H1 (cell line): ENCODE data around the gene ERVW-1. TPM values are rescaled to one million over a fixed set of nuclear protein-coding genes. Genes with fewer than 3 reads are reported as not detected.

ENCODE experiments used
- CTCF ChIA-PET: fragments of 300-600 bp; sonication (Branson Sonifier 250); formaldehyde crosslinking; loops from one replicate; lab custom pipeline; 2021; ENCODE audit not compliant: partially characterized antibody; lab: Charles Lee
- POLR2A ChIA-PET: fragments of 300-600 bp; sonication (Branson Sonifier 250); formaldehyde crosslinking; loops from one replicate; lab custom pipeline; 2021; ENCODE audit warnings: inconsistent platforms; ENCODE audit not compliant: partially characterized antibody; lab: Charles Lee
- DNase-seq, 2 experiments: peaks; one replicate each; pipeline versions ENCODE4 v3.0.0 to v3.0.0-alpha.2; 2010 to 2022; ENCODE audit warnings: low spot score in 2 of 2, low read depth in 1 of 2, mixed read lengths in 1 of 2
- FAIRE-seq: peaks from 2 replicates; lab custom pipeline; 2011; peaks lifted over from hg19 to GRCh38; lab: Jason Lieb, UNC
- H2AFZ ChIP-seq: 2 replicates; pipeline ENCODE4 v1.8.1; 2012; ENCODE audit warnings: low read length, inconsistent platforms
- H2AK5ac ChIP-seq: 2 replicates; pipeline ENCODE4 v1.6.1; 2013; ENCODE audit warnings: low read depth, low read length
- H2BK120ac ChIP-seq: replicated peaks from 2 replicates; pipeline ENCODE3; 2013; ENCODE audit warnings: low read depth, low read length, inconsistent platforms
- H2BK12ac ChIP-seq: 2 replicates; pipeline ENCODE4 v1.6.1; 2013; ENCODE audit warnings: low read depth, low read length
- H2BK15ac ChIP-seq: 2 replicates; pipeline ENCODE4 v1.6.1; 2013; ENCODE audit warnings: low read length
- H2BK20ac ChIP-seq: 2 replicates; pipeline ENCODE4 v1.6.1; 2013; ENCODE audit warnings: low read length
- H2BK5ac ChIP-seq: 2 replicates; pipeline ENCODE4 v1.6.1; 2013; ENCODE audit warnings: low read depth, low read length
- H3K14ac ChIP-seq: 2 replicates; pipeline ENCODE4 v1.6.1; 2013; ENCODE audit warnings: inconsistent platforms; ENCODE audit not compliant: insufficient read length
- H3K18ac ChIP-seq: 2 replicates; pipeline ENCODE4 v1.6.1; 2013; ENCODE audit warnings: low read length; ENCODE audit errors: extremely low read depth
- H3K23ac ChIP-seq: 2 replicates; pipeline ENCODE4 v1.6.1; 2013; ENCODE audit warnings: inconsistent platforms; ENCODE audit not compliant: insufficient read length
- H3K23me2 ChIP-seq: 2 replicates; pipeline ENCODE4 v1.6.1; 2013; ENCODE audit warnings: low read depth, low read length
- H3K27ac ChIP-seq: 2 replicates; pipeline ENCODE4 v1.6.1; 2011; ENCODE audit warnings: low read depth, low read length, inconsistent platforms
- H3K27me3 ChIP-seq, 4 experiments: replicated peaks in 1 of 4; 1 replicate in 1 of 4; 2 replicates in 3 of 4; pipeline versions ENCODE4 v1.6.1 to v1.8.1; 2011 to 2013; ENCODE audit warnings: low read length in 3 of 4, mild to moderate bottlenecking in 3 of 4, inconsistent platforms in 2 of 4, mixed read lengths in 2 of 4, moderate library complexity in 1 of 4; ENCODE audit not compliant: control insufficient read depth in 3 of 4, insufficient read depth in 3 of 4; ENCODE audit errors: extremely low read depth in 1 of 4
- H3K36me3 ChIP-seq, 4 experiments: 2 replicates each; pipeline versions ENCODE4 v1.6.1 to v1.8.1; 2011 to 2013; ENCODE audit warnings: mild to moderate bottlenecking in 4 of 4, low read length in 3 of 4, moderate library complexity in 2 of 4, control low read depth in 1 of 4, inconsistent platforms in 1 of 4; ENCODE audit not compliant: insufficient read depth in 4 of 4, control insufficient read depth in 2 of 4
- H3K4ac ChIP-seq: replicated peaks from 2 replicates; pipeline ENCODE3; 2013; ENCODE audit warnings: low read length, low read depth, mixed read lengths, inconsistent platforms; ENCODE audit not compliant: insufficient read length
- H3K4me1 ChIP-seq, 4 experiments: replicated peaks in 1 of 4; 1 replicate in 1 of 4; 2 replicates in 3 of 4; pipeline versions ENCODE4 v1.6.1 to v1.8.1; 2011 to 2013; ENCODE audit warnings: low read length in 3 of 4, inconsistent platforms in 2 of 4, mixed read lengths in 1 of 4; ENCODE audit not compliant: insufficient read depth in 4 of 4, control insufficient read depth in 3 of 4
- H3K4me2 ChIP-seq, 2 experiments: 2 replicates each; pipeline versions ENCODE4 v1.6.1 to v1.8.1; 2011 to 2013; ENCODE audit warnings: low read depth in 2 of 2, low read length in 2 of 2, control low read depth in 1 of 2, inconsistent platforms in 1 of 2, mild to moderate bottlenecking in 1 of 2; ENCODE audit not compliant: insufficient read depth in 1 of 2
- H3K4me3 ChIP-seq, 4 experiments: fragments of 200-600, 300-600 bp in 1 of 4; sonication (generic), shearing (Covaris generic), sonication (Bioruptor Twin) in 1 of 4; 2 replicates each; pipeline versions ENCODE4 v1.5.1 to v1.8.1; 2011 to 2016; ENCODE audit warnings: low read length in 4 of 4, low read depth in 3 of 4, control low read depth in 2 of 4, inconsistent platforms in 2 of 4, mild to moderate bottlenecking in 2 of 4, mixed read lengths in 1 of 4, moderate library complexity in 1 of 4; ENCODE audit not compliant: insufficient read depth in 2 of 4; ENCODE audit errors: extremely low read depth in 1 of 4
- H3K56ac ChIP-seq: replicated peaks from 2 replicates; pipeline ENCODE3; 2013; ENCODE audit warnings: low read depth, mild to moderate bottlenecking, mixed read lengths, low read length, inconsistent platforms; ENCODE audit not compliant: insufficient read length
- H3K79me1 ChIP-seq: 2 replicates; pipeline ENCODE4 v1.6.1; 2013; ENCODE audit warnings: low read depth, low read length, control low read depth
- H3K79me2 ChIP-seq, 2 experiments: 2 replicates each; pipeline versions ENCODE4 v1.6.1 to v1.8.1; 2012 to 2013; ENCODE audit warnings: low read length in 2 of 2, mild to moderate bottlenecking in 2 of 2, inconsistent platforms in 1 of 2; ENCODE audit not compliant: insufficient read depth in 2 of 2, control insufficient read depth in 1 of 2
- H3K9ac ChIP-seq, 4 experiments: replicated peaks in 1 of 4; 1 replicate in 1 of 4; 2 replicates in 3 of 4; pipeline versions ENCODE4 v1.6.1 to v1.8.1; 2011 to 2013; ENCODE audit warnings: low read depth in 3 of 4, low read length in 3 of 4, control low read depth in 2 of 4, mild to moderate bottlenecking in 2 of 4, moderate library complexity in 2 of 4, inconsistent platforms in 1 of 4; ENCODE audit errors: extremely low read depth in 1 of 4
- H3K9me3 ChIP-seq, 2 experiments: 2 replicates each; pipeline versions ENCODE4 v1.6.1 to v1.8.1; 2012 to 2013; ENCODE audit warnings: mild to moderate bottlenecking in 2 of 2, moderate library complexity in 2 of 2, control low read depth in 1 of 2, inconsistent platforms in 1 of 2, low read depth in 1 of 2, low read length in 1 of 2, mixed read lengths in 1 of 2; ENCODE audit not compliant: insufficient read depth in 2 of 2
- H4K20me1 ChIP-seq, 2 experiments: replicated peaks in 1 of 2; 2 replicates each; pipeline versions ENCODE3 to v1.8.1; 2011 to 2013; ENCODE audit warnings: inconsistent platforms in 2 of 2, low read length in 2 of 2, mild to moderate bottlenecking in 1 of 2; ENCODE audit not compliant: insufficient read depth in 2 of 2, control insufficient read depth in 1 of 2
- H4K5ac ChIP-seq: 2 replicates; pipeline ENCODE4 v1.6.1; 2013; ENCODE audit warnings: low read length, low read depth, mixed read lengths, inconsistent platforms; ENCODE audit not compliant: insufficient read length
- H4K8ac ChIP-seq: 2 replicates; pipeline ENCODE4 v1.8.0; 2013; ENCODE audit warnings: mild to moderate bottlenecking, moderate library complexity, low read length, inconsistent platforms; ENCODE audit not compliant: insufficient read depth; ENCODE audit errors: extremely low read depth
- H4K91ac ChIP-seq: replicated peaks from 2 replicates; pipeline ENCODE3; 2013; ENCODE audit warnings: low read length, mixed read lengths, inconsistent platforms; ENCODE audit not compliant: insufficient read length
- EZH2 ChIP-seq: fragments of 200-600 bp; sonication (generic); IDR thresholded peaks from 2 replicates; pipeline ENCODE4 v1.7.1; 2012; ENCODE audit warnings: low read depth, mild to moderate bottlenecking, moderate library complexity, low read length, inconsistent platforms; ENCODE audit not compliant: severe bottlenecking
- RBBP5 ChIP-seq: IDR thresholded peaks from 2 replicates; pipeline ENCODE4 v1.7.1; 2012; ENCODE audit warnings: low read depth, mild to moderate bottlenecking, inconsistent platforms, low read length, moderate library complexity, borderline replicate concordance
- WGBS, 2 experiments: shearing (Covaris generic) in 1 of 2; methylation state at CpG; one replicate each; pipeline versions ENCODE4 v1.1.6 to v1.1.7; 2013 to 2015; ENCODE audit warnings: low lambda C conversion rate in 2 of 2, mixed read lengths in 2 of 2, inconsistent platforms in 1 of 2, low coverage in 1 of 2, missing lambda C conversion rate in 1 of 2; ENCODE audit not compliant: insufficient replicate concordance in 2 of 2, insufficient coverage in 1 of 2, insufficient read length in 1 of 2; ENCODE audit errors: extremely low coverage in 1 of 2, missing lambda C conversion rate in 1 of 2; 5-methylcytosine and 5-hydroxymethylcytosine counted together
- polyA plus RNA-seq, 7 experiments: library from polyadenylated mRNA; depleted of rRNA in 3 of 7; stranded (reverse) in 5 of 7; unstranded in 2 of 7; fragments of >200 nt in 5 of 7; fragments of 200-250 nt in 2 of 7; gene quantifications; 1 replicate in 5 of 7; 2 replicates in 1 of 7; 4 replicates in 1 of 7; pipeline versions ENCODE4 v1.2.1 to v1.2.3, GENCODE V29; 2011 to 2013; ENCODE audit warnings: missing spikeins in 2 of 7, mixed read lengths in 2 of 7
- total RNA-seq: library from RNA; stranded (reverse); fragmentation: NEBNext Ultra II Directional; extraction: Animal tissue kit (Norgen Biotek cat#: 25700); gene quantifications from 2 replicates; pipeline ENCODE4 v1.2.1, GENCODE V29; 2021

The ERVW-1 gene
- total and polyA plus RNA-seq, 2 of the 8 experiments (the other 6 are each of a cell fraction or from before 2014, with no cell fraction given): 0.08 TPM; not detected in 1

DNA sequence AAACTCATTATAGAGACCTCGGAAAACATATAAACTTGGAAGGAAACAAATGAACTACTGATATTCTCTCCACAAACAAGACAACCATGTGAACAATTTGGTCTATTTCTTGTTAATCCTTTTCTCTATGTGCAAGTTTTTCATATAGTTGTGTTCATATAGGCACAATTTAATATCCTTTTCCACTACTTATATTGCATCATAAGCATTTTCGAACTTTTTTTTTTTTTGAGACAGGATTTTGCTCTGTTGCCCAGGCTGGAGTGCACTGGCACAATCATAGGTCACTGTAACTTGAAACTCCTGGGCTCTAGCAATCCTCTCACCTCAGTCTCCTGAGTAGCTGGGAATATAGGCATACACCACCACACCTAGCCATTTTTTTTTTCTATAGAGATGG, 45.4 kb upstream of the ERVW-1 start:
- H3K27ac ChIP-seq: no peak overlapping the region
- TF ChIP-seq EZH2 (no peak), RBBP5 (no peak)
- TF ChIP-seq, all 59 proteins: peak for 0
- Histone ChIP-seq H3K4me2 (no peak overlapping the region), H4K20me1 (no peaks in the 10 kb centered on the region), H2BK15ac (no peak overlapping the region), H3K79me1 (0 out of 2 replicates have a peak, but pooled peaks cover 2% of the 10 kb centered on the region), H2AFZ (no peak overlapping the region), H4K91ac (no peak overlapping the region), H3K9me3 (no peaks in the 10 kb centered on the region), H4K8ac (no peak overlapping the region), H3K56ac (no peak overlapping the region), H3K18ac (no peak overlapping the region), H4K5ac (no peak overlapping the region), H3K14ac (no peak overlapping the region), H3K36me3 (peaks cover 0 to 4% (median 1%) of the 10 kb centered on the region in 4 experiments; a peak in 2 of 8 replicates), H3K79me2 (peaks cover 0 to 31% of the 10 kb centered on the region in 2 experiments; a peak in 3 of 4 replicates), H2AK5ac (no peak overlapping the region), H2BK12ac (no peak overlapping the region), H3K4me1 (peaks cover 0 to 4% (median 1%) of the 10 kb centered on the region in 4 experiments; a peak in 2 of 7 replicates), H2BK20ac (no peak overlapping the region), H3K27me3 (no peaks in the 10 kb centered on the region), H3K23me2 (peaks cover 8% of the 10 kb centered on the region), H2BK120ac (no peak overlapping the region), H3K4ac (no peak overlapping the region), H3K4me3 (no peak overlapping the region), H2BK5ac (no peak overlapping the region), H3K9ac (no peak overlapping the region), H3K23ac (no peak overlapping the region)
- FAIRE-seq (no peak), DNase-seq (no peak)
- CTCF ChIA-PET: interaction anchor here (1.0 kb wide), 1 partner anchor 81 kb away, joined by 3 read pairs; no protein-coding TSS in a partner anchor
- POLR2A ChIA-PET: no interaction called here
- 81% methylated on average over 2 of the region's 2 CpGs; no CpG with 5 or more reads in 1 of the 2 experiments for WGBS, 2 experiments
